ENCODE results near the gene MYH8.

Gene MYH8

GRCh38 chr17:10439816-10440215, 18.1 kb upstream of the MYH8 start:
- no peak overlapping the region for H3K4me3 ChIP-seq (ENCODE audit: low read depth, low read length)
- TF ChIP-seq CTCF (IDR thresholded peaks at IDR 0.05; ENCODE audit: low read depth, low read length): no peak

GRCh38 chr17:10435096-10435495, 13.3 kb upstream of the MYH8 start:
- H3K4me3 ChIP-seq (ENCODE audit: low read depth, low read length): no peak overlapping the region
- TF ChIP-seq CTCF (IDR thresholded peaks at IDR 0.05; ENCODE audit: low read depth, low read length): no peak

GRCh38 chr17:10429421-10430045, 7.8 kb upstream of the MYH8 start:
- no peak for TF ChIP-seq CTCF (IDR thresholded peaks at IDR 0.05; ENCODE audit: low read depth, low read length)
- no peak overlapping the region for H3K4me3 ChIP-seq (ENCODE audit: low read depth, low read length)

GRCh38 chr17:10428781-10429180, 7.0 kb upstream of the MYH8 start:
- no peak overlapping the region for H3K4me3 ChIP-seq (ENCODE audit: low read depth, low read length)
- no peak for TF ChIP-seq CTCF (IDR thresholded peaks at IDR 0.05; ENCODE audit: low read depth, low read length)

GRCh38 chr17:10421211-10421610, 539 bp downstream of the MYH8 start:
- no peak for TF ChIP-seq CTCF (IDR thresholded peaks at IDR 0.05; ENCODE audit: low read depth, low read length)
- H3K4me3 ChIP-seq (ENCODE audit: low read depth, low read length): no peak overlapping the region

- no peak for TF ChIP-seq CTCF (IDR thresholded peaks at IDR 0.05; ENCODE audit: low read depth, low read length)
- H3K4me3 ChIP-seq (ENCODE audit: low read depth, low read length): no peak overlapping the region
Measured at GRCh38 chr17:10420811-10421210, 939 bp downstream of the MYH8 start.

GRCh38 chr17:10417431-10417830, 4.3 kb downstream of the MYH8 start:
- no peak overlapping the region for H3K4me3 ChIP-seq (ENCODE audit: low read depth, low read length)
- TF ChIP-seq CTCF (IDR thresholded peaks at IDR 0.05; ENCODE audit: low read depth, low read length): no peak
